Psoas muscle (tissue), 8 donors: ENCODE data around the gene FAM168B. TPM values are rescaled to one million over a fixed set of nuclear protein-coding genes. Genes with fewer than 3 reads are reported as not detected.
"Not testable (repeated sequence)": the region's sequence is repeated elsewhere in the genome, so short reads cannot be mapped to it uniquely, and the experiment has no call there.

Source experiments
- ATAC-seq, 4 donors: fragments of 200-7000 bp; cut with Tn5 transposase; one replicate each; pipeline ENCODE4 v1.9.1; 2020; ENCODE audit warnings: moderate library complexity in 3 of 4, mild to moderate bottlenecking in 2 of 4
- DNase-seq, 2 donors: peaks; one replicate each; pipeline ENCODE4 v3.0.0-alpha.2; 2020
- H3K27ac ChIP-seq: fragments of 200-600 bp; one replicate; pipeline ENCODE4 v1.8.0; 2022
- H3K27me3 ChIP-seq, 3 donors: fragments of 200-600 bp in 1 of 3; one replicate each; pipeline versions ENCODE4 v1.6.1 to v1.8.0; 2013 to 2022; ENCODE audit warnings: low read length in 2 of 3, mild to moderate bottlenecking in 2 of 3, moderate library complexity in 1 of 3; ENCODE audit not compliant: insufficient read depth in 3 of 3
- H3K36me3 ChIP-seq, 2 donors: fragments of 200-600 bp in 1 of 2; one replicate each; pipeline versions ENCODE4 v1.6.1 to v1.8.0; 2013 to 2022; ENCODE audit warnings: low read depth in 1 of 2, mild to moderate bottlenecking in 1 of 2, moderate library complexity in 1 of 2; ENCODE audit not compliant: insufficient read depth in 1 of 2
- H3K4me1 ChIP-seq: fragments of 200-600 bp; one replicate; pipeline ENCODE4 v1.8.0; 2022
- H3K4me3 ChIP-seq: fragments of 200-600 bp; one replicate; pipeline ENCODE4 v1.8.0; 2022; ENCODE audit warnings: mild to moderate bottlenecking
- H3K9me3 ChIP-seq: fragments of 200-600 bp; one replicate; pipeline ENCODE4 v1.8.0; 2022
- WGBS, 3 donors: extraction: QIAGEN DNeasy Blood & Tissue Kit; methylation state at CpG; one replicate each; pipeline versions ENCODE4 v1.1.6 to v1.1.7; 2013; 5-methylcytosine and 5-hydroxymethylcytosine counted together
- intact Hi-C, 2 donors: fragments of 100-400 bp; cut with DNase I; formaldehyde crosslinking; loops; one replicate each; pipeline versions ENCODE4 v1.11.0 to v1.14.2; 2022
- polyA plus RNA-seq, 3 donors: library from polyadenylated mRNA; stranded (reverse); fragments of 200-250 nt; gene quantifications; one replicate each; pipeline ENCODE4 v1.2.3, GENCODE V29; 2013
- total RNA-seq, 4 donors: library from RNA; stranded (reverse); fragmentation: NEBNext Ultra II Directional in 2 of 4; extraction: Animal tissue kit (Norgen Biotek cat#: 25700) in 2 of 4; gene quantifications; one replicate each; pipeline versions ENCODE4 v1.2.1 to v1.2.4, GENCODE V29; 2021 to 2023
- TF ChIP-seq, protein P1 (sequence below): fragments of 200-600 bp; IDR thresholded peaks from one replicate; pipeline ENCODE4 v1.8.0; 2022; ENCODE audit warnings: antibody characterized with exemption
- donor health status: healthy with polysubstance abuse.
- donor health status: DM: no; HTN: no; CAD: no; lungs with moderate emphysema.
- donor health status: Bipolar disorder and iron deficiency.
- donor health status: healthy.
- donor health status: DM: yes; HTN: yes; CAD: no.
- donor health status: DM: no; HTN: no; CAD: no.
- donor health status: DM: no; HTN: no; CAD: no.
- donor health status: DM: yes; HTN: yes; CAD: no.

FAM168B gene
- total and polyA plus RNA-seq, 7 donors: 39.2 to 155 (median 98.8) TPM

GRCh38 chr2:131115752-131116151 is 22.5 kb upstream of the FAM168B start:
- H3K4me3 ChIP-seq: no peak overlapping the region
- ATAC-seq: no peak
- H3K27me3 ChIP-seq: no peaks in the 10 kb centered on the region
- no peaks in the 10 kb centered on the region for H3K9me3 ChIP-seq
- TF ChIP-seq, protein P1, sequence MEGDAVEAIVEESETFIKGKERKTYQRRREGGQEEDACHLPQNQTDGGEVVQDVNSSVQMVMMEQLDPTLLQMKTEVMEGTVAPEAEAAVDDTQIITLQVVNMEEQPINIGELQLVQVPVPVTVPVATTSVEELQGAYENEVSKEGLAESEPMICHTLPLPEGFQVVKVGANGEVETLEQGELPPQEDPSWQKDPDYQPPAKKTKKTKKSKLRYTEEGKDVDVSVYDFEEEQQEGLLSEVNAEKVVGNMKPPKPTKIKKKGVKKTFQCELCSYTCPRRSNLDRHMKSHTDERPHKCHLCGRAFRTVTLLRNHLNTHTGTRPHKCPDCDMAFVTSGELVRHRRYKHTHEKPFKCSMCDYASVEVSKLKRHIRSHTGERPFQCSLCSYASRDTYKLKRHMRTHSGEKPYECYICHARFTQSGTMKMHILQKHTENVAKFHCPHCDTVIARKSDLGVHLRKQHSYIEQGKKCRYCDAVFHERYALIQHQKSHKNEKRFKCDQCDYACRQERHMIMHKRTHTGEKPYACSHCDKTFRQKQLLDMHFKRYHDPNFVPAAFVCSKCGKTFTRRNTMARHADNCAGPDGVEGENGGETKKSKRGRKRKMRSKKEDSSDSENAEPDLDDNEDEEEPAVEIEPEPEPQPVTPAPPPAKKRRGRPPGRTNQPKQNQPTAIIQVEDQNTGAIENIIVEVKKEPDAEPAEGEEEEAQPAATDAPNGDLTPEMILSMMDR: no peak
- DNase-seq: no peak
- H3K4me1 ChIP-seq: peaks cover 29% of the 10 kb centered on the region
- peaks cover 0 to 2% of the 10 kb centered on the region in 2 donors for H3K36me3 ChIP-seq
- intact Hi-C loops: no loop called here
- H3K27ac ChIP-seq: no peak overlapping the region

- intact Hi-C loops, H3K9me3 ChIP-seq, H3K4me3 ChIP-seq, H3K36me3 ChIP-seq, ATAC-seq, H3K27ac ChIP-seq, H3K27me3 ChIP-seq, DNase-seq: not testable (repeated sequence)
- peaks cover 24% of the 10 kb centered on the region for H3K4me1 ChIP-seq
- WGBS, 3 donors: 97 to 100% (median 99%) methylated on average over 3 of the region's 3 CpGs
Measured at GRCh38 chr2:131114950-131115349, 21.7 kb upstream of the FAM168B start.

- 88 to 93% (median 89%) methylated on average over 7 of the region's 7 CpGs for WGBS, 3 donors
- no peak overlapping the region for H3K27ac ChIP-seq
- peaks cover 18% of the 10 kb centered on the region for H3K4me1 ChIP-seq
- ATAC-seq (no peak), DNase-seq (no peak)
- TF ChIP-seq, protein P1: no peak
- no peak overlapping the region for H3K4me3 ChIP-seq
- H3K36me3 ChIP-seq: peaks cover 0 to 6% of the 10 kb centered on the region in 2 donors
- intact Hi-C loops: no loop called here
- H3K27me3 ChIP-seq: no peaks in the 10 kb centered on the region
- H3K9me3 ChIP-seq: no peaks in the 10 kb centered on the region
Measured at GRCh38 chr2:131113566-131114227, 20.4 kb upstream of the FAM168B start.

DNA sequence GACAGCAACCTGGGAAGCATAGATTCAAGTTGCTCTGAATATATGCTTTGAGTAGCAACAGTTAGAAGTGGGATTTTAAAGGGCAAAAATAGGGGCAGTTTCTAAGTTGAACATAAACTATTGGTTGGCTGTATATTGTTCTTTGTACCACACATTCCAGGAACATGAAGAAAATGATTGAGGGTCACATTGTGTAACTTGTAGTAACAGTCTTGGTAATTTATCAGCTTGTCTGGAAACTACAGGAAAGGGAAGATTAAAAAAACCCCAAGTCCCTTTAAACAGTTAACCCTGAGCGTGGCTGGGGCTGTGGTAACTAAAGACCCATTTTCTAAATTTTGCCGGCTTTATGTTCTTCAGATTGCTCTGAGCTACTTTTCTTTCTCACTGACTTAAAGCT is 19.3 kb upstream of the FAM168B start:
- Histone ChIP-seq H3K36me3 (peaks cover 0 to 13% of the 10 kb centered on the region in 2 donors), H3K9me3 (no peaks in the 10 kb centered on the region), H3K27ac (no peak overlapping the region), H3K4me1 (peaks cover 18% of the 10 kb centered on the region), H3K4me3 (no peak overlapping the region), H3K27me3 (no peaks in the 10 kb centered on the region)
- intact Hi-C loops: no loop called here
- 78 to 85% (median 85%) methylated on average over 2 of the region's 2 CpGs for WGBS, 3 donors
- TF ChIP-seq, protein P1: no peak
- DNase-seq (no peak), ATAC-seq (no peak)

GRCh38 chr2:131105950-131106801 is 12.9 kb upstream of the FAM168B start:
- TF ChIP-seq, protein P1: no peak
- peaks cover 0 to 13% of the 10 kb centered on the region in 2 donors for H3K36me3 ChIP-seq
- no peaks in the 10 kb centered on the region for H3K27me3 ChIP-seq
- WGBS, 3 donors: 1 to 2% (median 2%) methylated on average over 19 of the region's 19 CpGs
- H3K4me3 ChIP-seq: peak overlapping the region; percentile 88
- intact Hi-C loops: no loop called here
- no peaks in the 10 kb centered on the region for H3K9me3 ChIP-seq
- ATAC-seq: peak; percentile 32 to 53 (median 50)
- peak overlapping the region; percentile 93 for H3K27ac ChIP-seq
- peak; percentile 31 to 62 for DNase-seq
- peaks cover 14% of the 10 kb centered on the region for H3K4me1 ChIP-seq
